CD4-positive, alpha-beta T cell treated with Interleukin-4 for 4 hours (primary cell): ENCODE measurements around the gene PIP4K2A.
"Not testable (repeated sequence)": the region's sequence is repeated elsewhere in the genome, so short reads cannot be mapped to it uniquely, and the experiment has no call there.

Source experiments
- DNase-seq: peaks from one replicate; pipeline ENCODE4 v3.0.0-alpha.2; 2020

The PIP4K2A gene

DNA sequence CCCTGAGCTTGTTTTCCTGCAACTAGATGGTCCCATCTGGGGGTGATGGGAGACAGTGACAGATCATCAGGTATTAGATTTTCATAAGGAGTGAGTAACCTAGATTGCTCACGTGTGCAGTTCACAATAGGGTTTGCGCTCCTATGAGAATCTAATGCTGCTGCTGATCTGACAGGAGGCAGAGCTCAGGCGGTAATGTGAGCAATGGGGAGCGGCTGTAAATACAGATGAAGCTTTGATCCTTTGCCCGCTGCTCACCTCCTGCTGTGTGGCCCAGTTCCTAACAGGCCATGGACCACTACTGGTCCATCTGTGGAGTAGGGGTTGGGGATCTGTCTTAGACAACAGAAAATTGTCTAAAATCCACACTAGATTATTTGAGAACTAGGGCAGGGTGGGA lies 22.3 kb downstream of the PIP4K2A start:
- DNase-seq = not testable (repeated sequence)

GRCh38 chr10:22690614-22691431 lies 23.6 kb downstream of the PIP4K2A start:
- DNase-seq = no peak

GRCh38 chr10:22690158-22690557 lies 24.2 kb downstream of the PIP4K2A start:
- DNase-seq = no peak

DNA sequence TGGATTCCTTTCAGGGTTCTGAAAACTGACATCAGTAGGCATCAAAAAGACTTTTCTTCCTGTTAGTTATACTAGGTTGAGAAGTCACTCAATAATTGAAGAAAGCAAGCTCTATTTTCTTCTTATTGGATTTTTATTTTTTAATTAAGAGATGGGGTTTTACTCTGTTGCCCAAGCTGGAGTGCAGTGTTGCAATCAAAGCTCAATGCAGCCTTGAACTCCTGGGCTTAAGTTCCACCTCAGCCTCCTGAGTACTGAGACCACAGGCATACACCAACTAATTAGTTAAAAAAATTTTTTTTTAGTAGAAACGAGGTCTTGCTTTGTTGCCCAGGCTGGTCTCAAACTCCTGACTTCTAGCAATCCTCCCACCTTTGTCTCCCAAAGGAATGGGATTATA lies 28.0 kb downstream of the PIP4K2A start:
- DNase-seq = no peak

- DNase-seq = no peak
Observed at GRCh38 chr10:22685926-22686325, 28.5 kb downstream of the PIP4K2A start.

DNA sequence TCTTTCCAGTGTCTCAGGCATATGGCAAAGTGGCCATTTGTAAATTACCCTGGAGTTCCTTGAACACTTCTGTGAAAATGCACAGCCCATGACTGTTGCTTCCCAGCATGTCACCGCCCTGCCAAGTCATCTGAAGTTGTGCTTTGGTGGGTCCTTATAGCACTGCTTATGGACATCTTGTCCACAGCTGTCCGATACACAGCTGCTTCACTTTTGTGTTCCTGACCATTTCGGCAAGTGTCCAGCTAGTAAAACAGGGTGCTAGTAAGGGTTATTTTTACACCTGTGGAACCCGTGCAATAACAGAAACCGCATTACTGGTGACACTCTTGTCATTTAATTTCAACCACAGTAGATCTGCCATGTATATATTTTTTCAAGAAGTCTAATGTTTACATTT lies 29.7 kb downstream of the PIP4K2A start:
- DNase-seq = no peak

DNA sequence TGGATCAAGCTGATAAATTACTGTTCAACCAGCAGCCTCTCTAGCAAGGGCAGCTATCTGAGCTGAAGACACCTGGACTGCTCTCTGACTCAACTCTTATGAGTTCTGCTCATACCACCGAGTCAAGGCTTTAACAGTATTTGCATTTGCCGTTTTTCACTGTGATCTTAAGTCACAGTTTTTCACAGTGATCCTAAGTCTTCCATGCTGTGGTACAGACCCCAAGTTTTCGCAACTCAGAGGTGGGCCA lies 31.3 kb downstream of the PIP4K2A start:
- no peak for DNase-seq

- peak; percentile 82 for DNase-seq
Observed at GRCh38 chr10:22682237-22683139, 31.9 kb downstream of the PIP4K2A start.

DNA sequence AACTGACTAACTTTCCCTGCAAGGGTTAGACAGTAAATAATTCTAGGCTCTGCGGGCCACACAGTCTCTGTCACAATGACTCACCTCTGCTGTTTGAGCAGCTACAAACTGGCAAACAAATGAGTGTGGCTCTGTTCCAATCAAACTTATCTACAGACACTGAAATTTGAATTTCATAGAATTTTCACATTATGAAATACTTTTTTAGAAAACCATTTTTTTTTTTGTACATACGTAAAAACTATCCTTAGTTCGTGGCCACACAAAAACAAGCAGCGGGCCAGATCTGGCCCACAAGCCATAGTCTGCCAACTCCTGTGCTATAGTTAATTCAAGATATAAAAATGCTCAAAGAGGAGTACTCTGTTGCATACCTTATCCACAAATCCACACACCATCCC lies 32.6 kb downstream of the PIP4K2A start:
- peak; percentile 87 for DNase-seq

- no peak for DNase-seq
Observed at GRCh38 chr10:22681301-22681700, 33.1 kb downstream of the PIP4K2A start.

DNA sequence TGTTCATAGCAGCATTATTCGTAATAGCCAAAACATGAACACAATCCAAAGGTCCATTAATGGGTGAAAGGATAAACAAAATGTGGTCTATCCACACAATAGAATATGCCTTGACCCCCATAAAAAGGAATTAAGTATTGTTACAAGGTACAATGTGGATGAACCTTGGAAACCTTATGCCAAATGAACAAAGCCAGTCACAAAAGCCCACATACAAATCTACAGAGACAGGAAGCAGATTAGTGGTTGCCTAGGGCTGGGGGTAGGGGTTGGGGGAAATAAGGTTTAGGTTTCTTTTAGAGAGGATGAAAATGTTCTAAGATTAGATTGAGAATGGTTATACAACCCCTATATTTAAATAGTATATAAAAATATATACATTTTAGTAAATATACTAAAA lies 34.8 kb downstream of the PIP4K2A start:
- DNase-seq = peak; percentile 32

DNA sequence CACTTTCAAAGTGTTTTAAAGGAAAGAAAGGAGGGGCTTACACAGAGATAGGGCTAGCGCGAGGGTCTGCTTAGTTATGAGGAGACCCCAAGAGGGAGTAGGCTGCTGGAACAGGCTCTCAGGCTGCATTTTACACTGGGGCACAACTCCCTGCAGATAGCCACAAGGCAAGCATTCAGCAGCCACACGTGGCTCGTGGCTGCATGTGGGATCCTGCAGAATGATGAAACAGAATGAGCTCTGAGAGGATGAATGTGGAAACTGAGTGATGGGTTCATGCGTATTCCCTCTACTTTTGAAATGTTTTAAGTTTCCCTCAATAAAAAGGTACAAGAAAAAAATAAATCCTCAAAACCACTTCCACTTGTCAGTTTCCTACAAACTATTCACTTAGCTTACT lies 37.0 kb downstream of the PIP4K2A start:
- no peak for DNase-seq

DNA sequence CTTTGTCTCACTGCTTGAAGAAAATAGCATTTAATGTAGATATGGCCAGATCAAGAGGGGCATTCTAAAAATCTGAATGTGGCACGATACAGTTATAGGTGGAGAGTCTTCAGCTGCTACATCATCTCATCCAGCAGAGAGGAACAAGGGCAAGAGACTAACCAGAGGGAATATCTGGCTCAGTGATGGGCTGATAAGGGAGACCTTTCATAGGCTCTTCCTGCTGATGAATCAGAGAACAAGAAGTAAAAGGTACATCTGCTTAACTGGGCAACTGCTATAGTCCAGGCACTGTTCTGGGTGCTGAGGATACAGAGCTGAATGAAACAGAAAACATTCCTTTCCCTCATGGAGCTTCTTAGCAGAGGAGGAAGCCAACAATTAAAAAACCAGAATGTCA lies 37.9 kb downstream of the PIP4K2A start:
- DNase-seq = no peak

GRCh38 chr10:22674573-22674930 lies 39.8 kb downstream of the PIP4K2A start:
- no peak for DNase-seq

- DNase-seq = no peak
Observed at GRCh38 chr10:22673785-22674572, 40.4 kb downstream of the PIP4K2A start.

- DNase-seq = no peak
Observed at GRCh38 chr10:22673091-22673392, 41.3 kb downstream of the PIP4K2A start.

- DNase-seq = no peak
Observed at GRCh38 chr10:22672319-22673090, 41.9 kb downstream of the PIP4K2A start.

DNA sequence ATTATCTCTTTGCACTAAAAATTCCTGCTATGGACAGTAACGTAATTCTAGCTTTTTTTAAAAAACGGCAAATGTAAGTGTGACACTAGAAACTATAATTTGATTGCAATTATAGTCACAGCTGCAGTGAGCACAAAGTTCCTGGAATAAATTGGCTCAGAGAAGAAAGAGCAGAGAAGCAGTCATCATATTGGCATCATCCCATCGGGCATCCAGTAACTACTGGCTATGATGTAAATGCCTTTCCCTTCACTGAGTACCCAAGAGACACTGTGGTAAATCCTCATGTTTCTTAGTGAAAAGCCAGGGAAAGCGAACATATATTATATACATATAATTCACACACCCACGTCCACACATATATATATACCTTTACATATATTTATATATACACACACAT lies 43.6 kb downstream of the PIP4K2A start:
- no peak for DNase-seq

- DNase-seq = peak; percentile 41
Observed at GRCh38 chr10:22669163-22669711, 45.1 kb downstream of the PIP4K2A start.

DNA sequence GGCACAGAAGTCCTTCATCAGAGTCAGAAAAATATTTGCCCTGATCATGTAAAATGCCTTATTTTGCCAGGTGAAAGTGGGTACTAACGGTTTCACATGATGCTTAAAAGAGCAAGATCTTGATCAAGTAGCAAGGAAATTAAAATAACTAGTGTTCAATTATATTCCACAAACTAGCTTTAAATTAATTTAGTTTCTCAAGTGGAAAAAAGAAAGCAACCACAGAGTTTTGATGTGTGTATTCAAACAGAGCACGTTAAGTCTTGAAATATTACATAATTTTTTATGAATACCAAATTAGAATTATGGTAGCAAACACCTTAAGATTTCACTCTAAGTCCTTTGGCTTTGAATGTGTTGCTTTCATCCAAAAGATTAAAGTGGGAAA lies 47.3 kb downstream of the PIP4K2A start:
- no peak for DNase-seq

DNA sequence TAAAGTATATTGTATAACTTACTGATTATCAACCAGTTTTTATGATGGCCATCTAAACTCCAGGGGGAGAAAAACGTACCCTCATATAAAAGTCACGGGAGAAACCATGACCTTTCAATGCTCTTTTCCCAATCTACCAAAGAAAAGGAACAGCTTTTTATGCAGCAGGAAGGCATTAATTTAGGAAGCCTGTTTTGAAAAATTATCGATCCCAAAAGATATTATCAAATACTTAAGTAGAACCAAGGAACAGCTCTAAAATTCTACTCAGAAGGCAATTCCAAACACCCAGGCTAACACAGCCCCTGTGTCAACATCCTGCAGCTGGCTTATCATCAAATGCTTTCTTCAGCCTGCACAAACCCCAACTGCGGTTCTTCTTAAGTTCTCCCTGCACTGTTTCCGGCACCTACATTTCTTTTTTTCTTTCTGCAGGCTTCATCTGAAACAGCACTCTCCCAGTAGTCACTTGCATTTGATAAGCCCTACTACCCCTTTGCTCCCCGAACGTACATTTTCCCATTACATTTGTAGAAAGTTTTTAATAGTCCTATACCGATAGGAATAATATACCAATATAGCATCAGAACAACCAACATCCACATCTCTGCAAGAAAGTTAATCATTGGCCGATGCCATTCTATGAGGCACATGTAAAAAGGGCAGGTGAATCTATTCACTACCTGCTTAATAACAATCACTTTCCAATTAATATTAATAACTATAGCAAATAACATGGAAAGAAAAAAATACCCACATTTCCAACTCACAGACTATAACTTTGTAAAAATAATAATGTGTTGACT lies 47.9 kb downstream of the PIP4K2A start:
- DNase-seq = peak; percentile 83

- no peak for DNase-seq
Observed at GRCh38 chr10:22665329-22665728, 49.0 kb downstream of the PIP4K2A start.
